ENCODE measurements around the gene TGFBI.
"Not testable (repeated sequence)": the region's sequence is repeated elsewhere in the genome, so short reads cannot be mapped to it uniquely, and the experiment has no call there.

Gene TGFBI

GRCh38 chr5:136038635-136039034 is 9.8 kb downstream of the TGFBI start:
- H3K27me3 ChIP-seq (ENCODE audit: insufficient read depth, low read length), result no peaks in the 10 kb centered on the region
- H3K4me1 ChIP-seq (ENCODE audit: insufficient read depth, low read length), result peaks cover 10% of the 10 kb centered on the region; the same call in 1 of the 2 replicates
- no peak overlapping the region for H3K4me3 ChIP-seq (ENCODE audit: low read length)
- no peaks in the 10 kb centered on the region; the same call in 1 of the 2 replicates for H3K9me3 ChIP-seq (ENCODE audit: insufficient read depth, low read depth, low read length)
- no peaks in the 10 kb centered on the region for H3K36me3 ChIP-seq (ENCODE audit: insufficient read depth, low read length)
- 95% methylated on average over 4 of the region's 4 CpGs for WGBS
- no peak overlapping the region for H3K9ac ChIP-seq (ENCODE audit: low read depth, low read length)
- no peak overlapping the region for H3K27ac ChIP-seq (ENCODE audit: low read depth, low read length)

- 89% methylated on average over 2 of the region's 2 CpGs for WGBS
- H3K27ac ChIP-seq (ENCODE audit: low read depth, low read length), result no peak overlapping the region
- no peaks in the 10 kb centered on the region; the same call in 1 of the 2 replicates for H3K9me3 ChIP-seq (ENCODE audit: insufficient read depth, low read depth, low read length)
- no peaks in the 10 kb centered on the region for H3K36me3 ChIP-seq (ENCODE audit: insufficient read depth, low read length)
- no peak overlapping the region for H3K4me3 ChIP-seq (ENCODE audit: low read length)
- H3K9ac ChIP-seq (ENCODE audit: low read depth, low read length), result no peak overlapping the region
- H3K4me1 ChIP-seq (ENCODE audit: insufficient read depth, low read length), result peaks cover 10% of the 10 kb centered on the region; the same call in 1 of the 2 replicates
- H3K27me3 ChIP-seq (ENCODE audit: insufficient read depth, low read length), result no peaks in the 10 kb centered on the region
These were observed 10.4 kb downstream of the TGFBI start for GRCh38 chr5:136039202-136039601.

GRCh38 chr5:136040746-136041415 is 12.1 kb downstream of the TGFBI start:
- H3K27me3 ChIP-seq (ENCODE audit: insufficient read depth, low read length), result no peaks in the 10 kb centered on the region
- H3K27ac ChIP-seq (ENCODE audit: low read depth, low read length), result no peak overlapping the region
- no peak overlapping the region for H3K4me3 ChIP-seq (ENCODE audit: low read length)
- H3K9me3 ChIP-seq (ENCODE audit: insufficient read depth, low read depth, low read length), result no peaks in the 10 kb centered on the region; the same call in 1 of the 2 replicates
- H3K36me3 ChIP-seq (ENCODE audit: insufficient read depth, low read length), result no peaks in the 10 kb centered on the region
- peaks cover 10% of the 10 kb centered on the region; the same call in 1 of the 2 replicates for H3K4me1 ChIP-seq (ENCODE audit: insufficient read depth, low read length)
- H3K9ac ChIP-seq (ENCODE audit: low read depth, low read length), result no peak overlapping the region
- WGBS, result 87% methylated on average over 4 of the region's 4 CpGs

GRCh38 chr5:136042156-136042555 is 13.4 kb downstream of the TGFBI start:
- no peak overlapping the region for H3K27ac ChIP-seq (ENCODE audit: low read depth, low read length)
- no peak overlapping the region for H3K9ac ChIP-seq (ENCODE audit: low read depth, low read length)
- no CpG with 5 or more reads among the region's 1 CpG for WGBS
- peaks cover 10% of the 10 kb centered on the region; the same call in 1 of the 2 replicates for H3K4me1 ChIP-seq (ENCODE audit: insufficient read depth, low read length)
- H3K4me3 ChIP-seq (ENCODE audit: low read length), result no peak overlapping the region
- no peaks in the 10 kb centered on the region for H3K27me3 ChIP-seq (ENCODE audit: insufficient read depth, low read length)
- H3K9me3 ChIP-seq (ENCODE audit: insufficient read depth, low read depth, low read length), result no peaks in the 10 kb centered on the region; the same call in 1 of the 2 replicates
- H3K36me3 ChIP-seq (ENCODE audit: insufficient read depth, low read length), result no peaks in the 10 kb centered on the region

GRCh38 chr5:136042665-136043121 is 13.9 kb downstream of the TGFBI start:
- Histone ChIP-seq H3K36me3 (ENCODE audit: insufficient read depth, low read length) (no peaks in the 10 kb centered on the region), H3K4me3 (ENCODE audit: low read length) (no peak overlapping the region), H3K9ac (ENCODE audit: low read depth, low read length) (no peak overlapping the region), H3K4me1 (ENCODE audit: insufficient read depth, low read length) (peaks cover 10% of the 10 kb centered on the region; the same call in 1 of the 2 replicates), H3K27me3 (ENCODE audit: insufficient read depth, low read length) (no peaks in the 10 kb centered on the region), H3K9me3 (ENCODE audit: insufficient read depth, low read depth, low read length) (no peaks in the 10 kb centered on the region; the same call in 1 of the 2 replicates), H3K27ac (ENCODE audit: low read depth, low read length) (no peak overlapping the region)
- WGBS, result 36% methylated on average over 6 of the region's 6 CpGs

GRCh38 chr5:136043551-136043950 is 14.8 kb downstream of the TGFBI start:
- Histone ChIP-seq H3K9ac (ENCODE audit: low read depth, low read length) (no peak overlapping the region), H3K9me3 (ENCODE audit: insufficient read depth, low read depth, low read length) (no peaks in the 10 kb centered on the region; the same call in 1 of the 2 replicates), H3K4me1 (ENCODE audit: insufficient read depth, low read length) (peaks cover 10% of the 10 kb centered on the region; the same call in 1 of the 2 replicates), H3K27me3 (ENCODE audit: insufficient read depth, low read length) (no peaks in the 10 kb centered on the region), H3K27ac (ENCODE audit: low read depth, low read length) (no peak overlapping the region), H3K36me3 (ENCODE audit: insufficient read depth, low read length) (no peaks in the 10 kb centered on the region), H3K4me3 (ENCODE audit: low read length) (no peak overlapping the region)
- WGBS, result 36% methylated on average over 1 of the region's 2 CpGs

- Histone ChIP-seq H3K4me3 (ENCODE audit: low read length) (no peak overlapping the region), H3K9me3 (ENCODE audit: insufficient read depth, low read depth, low read length) (no peaks in the 10 kb centered on the region), H3K27me3 (ENCODE audit: insufficient read depth, low read length) (no peaks in the 10 kb centered on the region), H3K4me1 (ENCODE audit: insufficient read depth, low read length) (peaks cover 10% of the 10 kb centered on the region; the same call in 1 of the 2 replicates), H3K27ac (ENCODE audit: low read depth, low read length) (no peak overlapping the region), H3K36me3 (ENCODE audit: insufficient read depth, low read length) (no peaks in the 10 kb centered on the region), H3K9ac (ENCODE audit: low read depth, low read length) (no peak overlapping the region)
- 89% methylated on average over 8 of the region's 8 CpGs for WGBS
These were observed 15.3 kb downstream of the TGFBI start for GRCh38 chr5:136043968-136044610.

GRCh38 chr5:136045026-136045425 is 16.2 kb downstream of the TGFBI start:
- WGBS, result 80% methylated on average over 8 of the region's 8 CpGs
- H3K27ac ChIP-seq (ENCODE audit: low read depth, low read length); H3K4me1 ChIP-seq (ENCODE audit: insufficient read depth, low read length); H3K9ac ChIP-seq (ENCODE audit: low read depth, low read length); H3K9me3 ChIP-seq (ENCODE audit: insufficient read depth, low read depth, low read length); H3K36me3 ChIP-seq (ENCODE audit: insufficient read depth, low read length); H3K4me3 ChIP-seq (ENCODE audit: low read length); H3K27me3 ChIP-seq (ENCODE audit: insufficient read depth, low read length): not testable (repeated sequence)

GRCh38 chr5:136046246-136046645 is 17.5 kb downstream of the TGFBI start:
- whole genome bisulfite sequencing, result 95% methylated on average over 12 of the region's 12 CpGs
- no peaks in the 10 kb centered on the region for H3K36me3 ChIP-seq (ENCODE audit: insufficient read depth, low read length)

GRCh38 chr5:136047858-136048257 is 19.1 kb downstream of the TGFBI start:
- Histone ChIP-seq H3K4me1 (ENCODE audit: insufficient read depth, low read length) (peaks cover 3% of the 10 kb centered on the region; the same call in 1 of the 2 replicates), H3K9ac (ENCODE audit: low read depth, low read length) (no peak overlapping the region), H3K27ac (ENCODE audit: low read depth, low read length) (no peak overlapping the region), H3K36me3 (ENCODE audit: insufficient read depth, low read length) (no peaks in the 10 kb centered on the region), H3K4me3 (ENCODE audit: low read length) (no peak overlapping the region), H3K9me3 (ENCODE audit: insufficient read depth, low read depth, low read length) (no peaks in the 10 kb centered on the region), H3K27me3 (ENCODE audit: insufficient read depth, low read length) (no peaks in the 10 kb centered on the region)
- WGBS, result 94% methylated on average over 8 of the region's 8 CpGs

More at GRCh38 chr5:136046246-136046645, 17.5 kb downstream of the TGFBI start:
- Histone ChIP-seq H3K27me3 (ENCODE audit: insufficient read depth, low read length) (no peaks in the 10 kb centered on the region), H3K27ac (ENCODE audit: low read depth, low read length) (no peak overlapping the region), H3K9ac (ENCODE audit: low read depth, low read length) (no peak overlapping the region), H3K4me1 (ENCODE audit: insufficient read depth, low read length) (peaks cover 10% of the 10 kb centered on the region; the same call in 1 of the 2 replicates), H3K4me3 (ENCODE audit: low read length) (no peak overlapping the region), H3K9me3 (ENCODE audit: insufficient read depth, low read depth, low read length) (no peaks in the 10 kb centered on the region)

GRCh38 chr5:136048966-136049365 is 20.2 kb downstream of the TGFBI start:
- Histone ChIP-seq H3K27ac (ENCODE audit: low read depth, low read length) (no peak overlapping the region), H3K4me3 (ENCODE audit: low read length) (no peak overlapping the region), H3K9ac (ENCODE audit: low read depth, low read length) (no peak overlapping the region), H3K36me3 (ENCODE audit: insufficient read depth, low read length) (no peaks in the 10 kb centered on the region), H3K27me3 (ENCODE audit: insufficient read depth, low read length) (no peaks in the 10 kb centered on the region), H3K4me1 (ENCODE audit: insufficient read depth, low read length) (peaks cover 4% of the 10 kb centered on the region; the same call in 1 of the 2 replicates), H3K9me3 (ENCODE audit: insufficient read depth, low read depth, low read length) (no peaks in the 10 kb centered on the region)
- 93% methylated on average over 6 of the region's 6 CpGs for WGBS

Measured in HUES64 (cell line).